GM19372 (cell line): Measurements from ENCODE around the gene DNAH5.

Experiments used
- ATAC-seq: cut with Tn5 transposase; IDR thresholded peaks from one replicate; pipeline ENCODE4 v1.9.1; 2021; ENCODE audit warnings: mild to moderate bottlenecking, low read depth, moderate library complexity; ENCODE audit not compliant: unreplicated experiment

The DNAH5 gene

GRCh38 chr5:13643196-13643595 lies 301.3 kb downstream of the DNAH5 start:
- ATAC-seq, result no peak
